H1 (cell line): Measurements from ENCODE around the gene DOCK3. TPM values are rescaled to one million over a fixed set of nuclear protein-coding genes. Genes with fewer than 3 reads are reported as not detected.

Experiments used
- CTCF ChIA-PET: fragments of 300-600 bp; sonication (Branson Sonifier 250); formaldehyde crosslinking; loops from one replicate; lab custom pipeline; 2021; ENCODE audit not compliant: partially characterized antibody; lab: Charles Lee
- POLR2A ChIA-PET: fragments of 300-600 bp; sonication (Branson Sonifier 250); formaldehyde crosslinking; loops from one replicate; lab custom pipeline; 2021; ENCODE audit warnings: inconsistent platforms; ENCODE audit not compliant: partially characterized antibody; lab: Charles Lee
- DNase-seq, 2 experiments: peaks; one replicate each; pipeline versions ENCODE4 v3.0.0 to v3.0.0-alpha.2; 2010 to 2022; ENCODE audit warnings: low spot score in 2 of 2, low read depth in 1 of 2, mixed read lengths in 1 of 2
- FAIRE-seq: peaks from 2 replicates; lab custom pipeline; 2011; peaks lifted over from hg19 to GRCh38; lab: Jason Lieb, UNC
- H2AFZ ChIP-seq: 2 replicates; pipeline ENCODE4 v1.8.1; 2012; ENCODE audit warnings: low read length, inconsistent platforms
- H2AK5ac ChIP-seq: 2 replicates; pipeline ENCODE4 v1.6.1; 2013; ENCODE audit warnings: low read depth, low read length
- H2BK120ac ChIP-seq: replicated peaks from 2 replicates; pipeline ENCODE3; 2013; ENCODE audit warnings: low read depth, low read length, inconsistent platforms
- H2BK12ac ChIP-seq: 2 replicates; pipeline ENCODE4 v1.6.1; 2013; ENCODE audit warnings: low read depth, low read length
- H2BK15ac ChIP-seq: 2 replicates; pipeline ENCODE4 v1.6.1; 2013; ENCODE audit warnings: low read length
- H2BK20ac ChIP-seq: 2 replicates; pipeline ENCODE4 v1.6.1; 2013; ENCODE audit warnings: low read length
- H2BK5ac ChIP-seq: 2 replicates; pipeline ENCODE4 v1.6.1; 2013; ENCODE audit warnings: low read depth, low read length
- H3K14ac ChIP-seq: 2 replicates; pipeline ENCODE4 v1.6.1; 2013; ENCODE audit warnings: inconsistent platforms; ENCODE audit not compliant: insufficient read length
- H3K18ac ChIP-seq: 2 replicates; pipeline ENCODE4 v1.6.1; 2013; ENCODE audit warnings: low read length; ENCODE audit errors: extremely low read depth
- H3K23ac ChIP-seq: 2 replicates; pipeline ENCODE4 v1.6.1; 2013; ENCODE audit warnings: inconsistent platforms; ENCODE audit not compliant: insufficient read length
- H3K23me2 ChIP-seq: 2 replicates; pipeline ENCODE4 v1.6.1; 2013; ENCODE audit warnings: low read depth, low read length
- H3K27ac ChIP-seq: 2 replicates; pipeline ENCODE4 v1.6.1; 2011; ENCODE audit warnings: low read depth, low read length, inconsistent platforms
- H3K27me3 ChIP-seq, 4 experiments: replicated peaks in 1 of 4; 1 replicate in 1 of 4; 2 replicates in 3 of 4; pipeline versions ENCODE4 v1.6.1 to v1.8.1; 2011 to 2013; ENCODE audit warnings: low read length in 3 of 4, mild to moderate bottlenecking in 3 of 4, inconsistent platforms in 2 of 4, mixed read lengths in 2 of 4, moderate library complexity in 1 of 4; ENCODE audit not compliant: control insufficient read depth in 3 of 4, insufficient read depth in 3 of 4; ENCODE audit errors: extremely low read depth in 1 of 4
- H3K36me3 ChIP-seq, 4 experiments: 2 replicates each; pipeline versions ENCODE4 v1.6.1 to v1.8.1; 2011 to 2013; ENCODE audit warnings: mild to moderate bottlenecking in 4 of 4, low read length in 3 of 4, moderate library complexity in 2 of 4, control low read depth in 1 of 4, inconsistent platforms in 1 of 4; ENCODE audit not compliant: insufficient read depth in 4 of 4, control insufficient read depth in 2 of 4
- H3K4ac ChIP-seq: replicated peaks from 2 replicates; pipeline ENCODE3; 2013; ENCODE audit warnings: low read length, low read depth, mixed read lengths, inconsistent platforms; ENCODE audit not compliant: insufficient read length
- H3K4me1 ChIP-seq, 4 experiments: replicated peaks in 1 of 4; 1 replicate in 1 of 4; 2 replicates in 3 of 4; pipeline versions ENCODE4 v1.6.1 to v1.8.1; 2011 to 2013; ENCODE audit warnings: low read length in 3 of 4, inconsistent platforms in 2 of 4, mixed read lengths in 1 of 4; ENCODE audit not compliant: insufficient read depth in 4 of 4, control insufficient read depth in 3 of 4
- H3K4me2 ChIP-seq, 2 experiments: 2 replicates each; pipeline versions ENCODE4 v1.6.1 to v1.8.1; 2011 to 2013; ENCODE audit warnings: low read depth in 2 of 2, low read length in 2 of 2, control low read depth in 1 of 2, inconsistent platforms in 1 of 2, mild to moderate bottlenecking in 1 of 2; ENCODE audit not compliant: insufficient read depth in 1 of 2
- H3K4me3 ChIP-seq, 4 experiments: fragments of 200-600, 300-600 bp in 1 of 4; sonication (generic), shearing (Covaris generic), sonication (Bioruptor Twin) in 1 of 4; 2 replicates each; pipeline versions ENCODE4 v1.5.1 to v1.8.1; 2011 to 2016; ENCODE audit warnings: low read length in 4 of 4, low read depth in 3 of 4, control low read depth in 2 of 4, inconsistent platforms in 2 of 4, mild to moderate bottlenecking in 2 of 4, mixed read lengths in 1 of 4, moderate library complexity in 1 of 4; ENCODE audit not compliant: insufficient read depth in 2 of 4; ENCODE audit errors: extremely low read depth in 1 of 4
- H3K56ac ChIP-seq: replicated peaks from 2 replicates; pipeline ENCODE3; 2013; ENCODE audit warnings: low read depth, mild to moderate bottlenecking, mixed read lengths, low read length, inconsistent platforms; ENCODE audit not compliant: insufficient read length
- H3K79me1 ChIP-seq: 2 replicates; pipeline ENCODE4 v1.6.1; 2013; ENCODE audit warnings: low read depth, low read length, control low read depth
- H3K79me2 ChIP-seq, 2 experiments: 2 replicates each; pipeline versions ENCODE4 v1.6.1 to v1.8.1; 2012 to 2013; ENCODE audit warnings: low read length in 2 of 2, mild to moderate bottlenecking in 2 of 2, inconsistent platforms in 1 of 2; ENCODE audit not compliant: insufficient read depth in 2 of 2, control insufficient read depth in 1 of 2
- H3K9ac ChIP-seq, 4 experiments: replicated peaks in 1 of 4; 1 replicate in 1 of 4; 2 replicates in 3 of 4; pipeline versions ENCODE4 v1.6.1 to v1.8.1; 2011 to 2013; ENCODE audit warnings: low read depth in 3 of 4, low read length in 3 of 4, control low read depth in 2 of 4, mild to moderate bottlenecking in 2 of 4, moderate library complexity in 2 of 4, inconsistent platforms in 1 of 4; ENCODE audit errors: extremely low read depth in 1 of 4
- H3K9me3 ChIP-seq, 2 experiments: 2 replicates each; pipeline versions ENCODE4 v1.6.1 to v1.8.1; 2012 to 2013; ENCODE audit warnings: mild to moderate bottlenecking in 2 of 2, moderate library complexity in 2 of 2, control low read depth in 1 of 2, inconsistent platforms in 1 of 2, low read depth in 1 of 2, low read length in 1 of 2, mixed read lengths in 1 of 2; ENCODE audit not compliant: insufficient read depth in 2 of 2
- H4K20me1 ChIP-seq, 2 experiments: replicated peaks in 1 of 2; 2 replicates each; pipeline versions ENCODE3 to v1.8.1; 2011 to 2013; ENCODE audit warnings: inconsistent platforms in 2 of 2, low read length in 2 of 2, mild to moderate bottlenecking in 1 of 2; ENCODE audit not compliant: insufficient read depth in 2 of 2, control insufficient read depth in 1 of 2
- H4K5ac ChIP-seq: 2 replicates; pipeline ENCODE4 v1.6.1; 2013; ENCODE audit warnings: low read length, low read depth, mixed read lengths, inconsistent platforms; ENCODE audit not compliant: insufficient read length
- H4K8ac ChIP-seq: 2 replicates; pipeline ENCODE4 v1.8.0; 2013; ENCODE audit warnings: mild to moderate bottlenecking, moderate library complexity, low read length, inconsistent platforms; ENCODE audit not compliant: insufficient read depth; ENCODE audit errors: extremely low read depth
- H4K91ac ChIP-seq: replicated peaks from 2 replicates; pipeline ENCODE3; 2013; ENCODE audit warnings: low read length, mixed read lengths, inconsistent platforms; ENCODE audit not compliant: insufficient read length
- EGR1 ChIP-seq: IDR thresholded peaks from 2 replicates; pipeline ENCODE4 v1.6.1; 2011; ENCODE audit warnings: low read depth, low read length, borderline replicate concordance
- WGBS, 2 experiments: shearing (Covaris generic) in 1 of 2; methylation state at CpG; one replicate each; pipeline versions ENCODE4 v1.1.6 to v1.1.7; 2013 to 2015; ENCODE audit warnings: low lambda C conversion rate in 2 of 2, mixed read lengths in 2 of 2, inconsistent platforms in 1 of 2, low coverage in 1 of 2, missing lambda C conversion rate in 1 of 2; ENCODE audit not compliant: insufficient replicate concordance in 2 of 2, insufficient coverage in 1 of 2, insufficient read length in 1 of 2; ENCODE audit errors: extremely low coverage in 1 of 2, missing lambda C conversion rate in 1 of 2; 5-methylcytosine and 5-hydroxymethylcytosine counted together
- polyA plus RNA-seq, 7 experiments: library from polyadenylated mRNA; depleted of rRNA in 3 of 7; stranded (reverse) in 5 of 7; unstranded in 2 of 7; fragments of >200 nt in 5 of 7; fragments of 200-250 nt in 2 of 7; gene quantifications; 1 replicate in 5 of 7; 2 replicates in 1 of 7; 4 replicates in 1 of 7; pipeline versions ENCODE4 v1.2.1 to v1.2.3, GENCODE V29; 2011 to 2013; ENCODE audit warnings: missing spikeins in 2 of 7, mixed read lengths in 2 of 7
- total RNA-seq: library from RNA; stranded (reverse); fragmentation: NEBNext Ultra II Directional; extraction: Animal tissue kit (Norgen Biotek cat#: 25700); gene quantifications from 2 replicates; pipeline ENCODE4 v1.2.1, GENCODE V29; 2021

Gene DOCK3
- total and polyA plus RNA-seq, 2 of the 8 experiments (the other 6 are each of a cell fraction or from before 2014, with no cell fraction given): 2.7 to 5.0 TPM

DNA sequence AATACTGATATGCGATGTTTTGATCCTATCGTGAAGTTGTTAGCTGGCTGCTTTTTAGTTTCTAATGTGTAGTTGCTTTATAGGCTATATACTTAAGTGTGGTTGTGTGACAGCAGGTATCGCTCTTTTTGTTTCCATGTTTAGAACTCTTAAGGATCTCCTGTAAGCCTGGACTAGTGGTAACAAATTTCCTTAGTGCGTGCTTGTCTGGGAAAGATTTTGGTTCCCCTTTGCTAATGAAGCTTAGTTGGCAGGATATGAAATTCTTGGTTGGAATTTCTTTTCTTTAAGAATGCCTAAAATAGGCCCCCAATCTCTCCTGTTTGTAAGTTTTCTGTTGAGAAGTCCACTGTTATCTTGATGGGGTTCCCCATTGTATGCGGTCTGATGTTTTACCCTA is 173.6 kb downstream of the DOCK3 start:
- Histone ChIP-seq H3K36me3 (no peaks in the 10 kb centered on the region), H3K56ac (no peak overlapping the region), H4K91ac (no peak overlapping the region), H3K4me3 (no peak overlapping the region), H3K4ac (no peak overlapping the region), H3K4me2 (no peak overlapping the region), H3K23ac (no peak overlapping the region), H3K18ac (no peak overlapping the region), H4K20me1 (no peaks in the 10 kb centered on the region), H3K9ac (no peak overlapping the region), H2AK5ac (no peak overlapping the region), H3K4me1 (0 out of 7 replicates have a peak, but pooled peaks cover 0 to 3% (median 0%) of the 10 kb centered on the region in 4 experiments), H2BK12ac (no peak overlapping the region), H3K79me2 (no peaks in the 10 kb centered on the region), H3K23me2 (no peaks in the 10 kb centered on the region), H2BK20ac (no peak overlapping the region), H4K8ac (no peak overlapping the region), H3K79me1 (no peaks in the 10 kb centered on the region), H4K5ac (no peak overlapping the region), H3K27ac (no peak overlapping the region), H2AFZ (no peak overlapping the region), H3K14ac (no peak overlapping the region), H2BK5ac (no peak overlapping the region), H2BK120ac (no peak overlapping the region), H3K9me3 (peaks cover 3 to 4% of the 10 kb centered on the region in 2 experiments; a peak in 1 of 4 replicates), H2BK15ac (no peak overlapping the region), H3K27me3 (no peaks in the 10 kb centered on the region)
- WGBS, 2 experiments: 96% methylated on average over 5 of the region's 5 CpGs; no CpG with 5 or more reads in 1 of the 2 experiments
- FAIRE-seq (no peak), DNase-seq (no peak)
- ChIA-PET POLR2A (interaction anchor here (1.3 kb wide), 1 partner anchor 11 kb away, joined by 5 read pairs; no protein-coding TSS in a partner anchor), CTCF (interaction anchor here (0.7 to 1.9 kb wide), 4 partner anchors 14 to 252 kb away, joined by 3 to 5 read pairs (median 4); no protein-coding TSS in a partner anchor)
- TF ChIP-seq EGR1: no peak
